SU-DHL-6 (cell line): ENCODE measurements around the gene SLC17A5.

Experiments used
- EZH2phosphoT487 ChIP-seq: fragments of 200-600 bp; sonication (generic), shearing (Covaris generic); conservative IDR thresholded peaks from 2 replicates; pipeline ENCODE4 v1.6.1; 2018; ENCODE audit warnings: mild to moderate bottlenecking, antibody characterized with exemption, low read length, moderate library complexity, mixed read lengths
- TF ChIP-seq, protein P1 (sequence below): fragments of 200-600 bp; sonication (generic); IDR thresholded peaks from one replicate; pipeline ENCODE4 v1.5.1; 2017; ENCODE audit warnings: antibody characterized with exemption, mild to moderate bottlenecking, low read length, moderate library complexity; ENCODE audit not compliant: insufficient read depth, poor library complexity, severe bottlenecking

DNA sequence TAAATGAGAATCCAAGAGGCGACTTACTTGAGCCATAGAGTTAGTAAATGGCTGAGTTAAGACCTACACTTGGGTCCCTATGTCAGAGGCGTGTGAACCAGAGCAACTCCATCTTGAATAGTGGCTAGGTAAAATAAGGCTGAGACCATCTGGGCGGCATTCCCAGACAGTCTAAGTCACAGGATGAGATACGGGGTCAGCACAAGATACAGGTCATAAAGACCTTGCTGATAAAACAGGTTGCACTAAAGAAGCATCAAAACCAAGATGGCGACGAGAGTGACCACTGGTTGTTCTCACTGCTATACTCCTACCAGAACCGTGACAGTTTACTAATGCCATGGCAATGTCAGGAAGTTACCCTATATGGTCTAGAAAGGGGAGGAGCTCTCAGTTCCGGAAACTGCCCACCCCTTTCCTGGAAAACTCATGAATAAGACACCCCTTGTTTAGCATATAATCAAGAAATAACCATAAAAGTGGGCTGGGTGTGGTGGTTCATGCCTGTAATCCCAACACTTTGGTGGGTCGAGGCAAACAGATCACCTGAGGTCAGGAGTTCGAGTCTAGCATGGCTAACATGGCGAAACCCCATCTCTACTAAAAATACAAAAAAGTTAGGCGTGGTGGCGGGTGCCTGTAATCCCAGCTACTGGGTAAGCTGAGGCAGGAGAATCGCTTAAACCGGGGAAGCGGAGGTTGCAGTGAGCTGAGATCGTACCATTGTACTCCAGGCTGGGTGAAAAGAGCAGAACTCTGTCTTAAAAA lies 89.0 kb downstream of the SLC17A5 start:
- TF ChIP-seq, protein P1, sequence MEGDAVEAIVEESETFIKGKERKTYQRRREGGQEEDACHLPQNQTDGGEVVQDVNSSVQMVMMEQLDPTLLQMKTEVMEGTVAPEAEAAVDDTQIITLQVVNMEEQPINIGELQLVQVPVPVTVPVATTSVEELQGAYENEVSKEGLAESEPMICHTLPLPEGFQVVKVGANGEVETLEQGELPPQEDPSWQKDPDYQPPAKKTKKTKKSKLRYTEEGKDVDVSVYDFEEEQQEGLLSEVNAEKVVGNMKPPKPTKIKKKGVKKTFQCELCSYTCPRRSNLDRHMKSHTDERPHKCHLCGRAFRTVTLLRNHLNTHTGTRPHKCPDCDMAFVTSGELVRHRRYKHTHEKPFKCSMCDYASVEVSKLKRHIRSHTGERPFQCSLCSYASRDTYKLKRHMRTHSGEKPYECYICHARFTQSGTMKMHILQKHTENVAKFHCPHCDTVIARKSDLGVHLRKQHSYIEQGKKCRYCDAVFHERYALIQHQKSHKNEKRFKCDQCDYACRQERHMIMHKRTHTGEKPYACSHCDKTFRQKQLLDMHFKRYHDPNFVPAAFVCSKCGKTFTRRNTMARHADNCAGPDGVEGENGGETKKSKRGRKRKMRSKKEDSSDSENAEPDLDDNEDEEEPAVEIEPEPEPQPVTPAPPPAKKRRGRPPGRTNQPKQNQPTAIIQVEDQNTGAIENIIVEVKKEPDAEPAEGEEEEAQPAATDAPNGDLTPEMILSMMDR, result no peak
- no peak for TF ChIP-seq EZH2phosphoT487
